Measurements from ENCODE around the gene KCNG2.

The KCNG2 gene

DNA sequence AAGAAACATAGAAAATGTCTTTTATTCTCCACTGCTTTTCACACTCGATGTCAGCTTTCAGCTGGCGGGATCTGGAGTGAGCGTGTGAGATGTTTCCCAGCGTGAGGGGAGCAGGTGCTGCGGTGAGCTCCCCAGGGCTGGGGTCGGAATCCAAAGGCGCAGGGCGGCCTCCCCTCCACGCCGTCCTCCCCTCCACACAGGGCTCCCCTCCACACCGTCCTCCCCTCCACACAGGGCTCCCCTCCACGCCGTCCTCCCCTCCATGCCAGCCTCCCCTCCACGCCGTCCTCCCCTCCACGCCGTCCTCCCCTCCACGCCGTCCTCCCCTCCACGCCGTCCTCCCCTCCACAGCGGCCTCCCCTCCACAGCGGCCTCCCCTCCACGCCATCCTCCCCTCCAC is 26.9 kb upstream of the KCNG2 start:
- Histone ChIP-seq H3K4me1 (ENCODE audit: control insufficient read depth, insufficient read depth, low read length) (no peaks in the 10 kb centered on the region), H3K27me3 (ENCODE audit: control insufficient read depth, insufficient read depth, low read length) (no peaks in the 10 kb centered on the region), H3K4me3 (ENCODE audit: low read depth, low read length) (no peak overlapping the region), H3K36me3 (ENCODE audit: control insufficient read depth, insufficient read depth, low read length) (no peaks in the 10 kb centered on the region), H3K9me3 (ENCODE audit: control insufficient read depth, insufficient read depth, low read length) (no peaks in the 10 kb centered on the region), H3K9ac (ENCODE audit: low read depth, low read length) (no peak overlapping the region)

DNA sequence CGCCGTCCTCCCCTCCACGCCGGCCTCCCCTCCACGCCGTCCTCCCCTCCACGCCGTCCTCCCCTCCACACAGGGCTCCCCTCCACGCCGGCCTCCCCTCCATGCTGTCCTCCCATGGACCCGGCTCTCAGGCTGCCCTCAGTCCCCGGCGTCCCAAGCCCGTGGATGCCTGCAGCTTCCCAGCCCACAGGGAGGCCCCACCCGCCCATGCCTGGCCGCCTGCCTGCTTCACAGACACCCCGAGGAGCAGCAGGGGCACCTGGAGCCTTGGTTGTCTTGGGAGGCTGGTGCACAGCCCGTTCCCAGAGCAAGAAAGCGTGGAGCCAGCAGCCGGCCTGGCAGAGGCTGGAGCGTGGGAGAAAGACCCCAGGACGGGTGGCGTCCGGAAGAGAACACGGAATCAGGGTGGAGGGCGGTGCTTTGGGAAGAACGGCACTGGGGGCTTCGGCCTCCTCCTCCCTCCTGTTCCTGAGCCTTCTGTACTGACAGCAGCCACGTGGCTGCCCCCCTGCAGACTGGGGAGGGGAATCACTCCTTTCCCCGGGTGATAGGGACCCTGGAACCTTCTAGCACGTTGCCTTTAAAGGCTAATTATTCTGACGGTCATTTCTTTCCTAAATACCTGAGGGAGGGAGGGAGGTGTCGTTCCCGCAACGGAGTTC is 26.2 kb upstream of the KCNG2 start:
- no peak overlapping the region for H3K4me3 ChIP-seq (ENCODE audit: low read depth, low read length)
- H3K9ac ChIP-seq (ENCODE audit: low read depth, low read length) = no peak overlapping the region
- no peaks in the 10 kb centered on the region for H3K36me3 ChIP-seq (ENCODE audit: control insufficient read depth, insufficient read depth, low read length)
- H3K27me3 ChIP-seq (ENCODE audit: control insufficient read depth, insufficient read depth, low read length) = no peaks in the 10 kb centered on the region
- H3K9me3 ChIP-seq (ENCODE audit: control insufficient read depth, insufficient read depth, low read length) = no peaks in the 10 kb centered on the region
- no peaks in the 10 kb centered on the region for H3K4me1 ChIP-seq (ENCODE audit: control insufficient read depth, insufficient read depth, low read length)

DNA sequence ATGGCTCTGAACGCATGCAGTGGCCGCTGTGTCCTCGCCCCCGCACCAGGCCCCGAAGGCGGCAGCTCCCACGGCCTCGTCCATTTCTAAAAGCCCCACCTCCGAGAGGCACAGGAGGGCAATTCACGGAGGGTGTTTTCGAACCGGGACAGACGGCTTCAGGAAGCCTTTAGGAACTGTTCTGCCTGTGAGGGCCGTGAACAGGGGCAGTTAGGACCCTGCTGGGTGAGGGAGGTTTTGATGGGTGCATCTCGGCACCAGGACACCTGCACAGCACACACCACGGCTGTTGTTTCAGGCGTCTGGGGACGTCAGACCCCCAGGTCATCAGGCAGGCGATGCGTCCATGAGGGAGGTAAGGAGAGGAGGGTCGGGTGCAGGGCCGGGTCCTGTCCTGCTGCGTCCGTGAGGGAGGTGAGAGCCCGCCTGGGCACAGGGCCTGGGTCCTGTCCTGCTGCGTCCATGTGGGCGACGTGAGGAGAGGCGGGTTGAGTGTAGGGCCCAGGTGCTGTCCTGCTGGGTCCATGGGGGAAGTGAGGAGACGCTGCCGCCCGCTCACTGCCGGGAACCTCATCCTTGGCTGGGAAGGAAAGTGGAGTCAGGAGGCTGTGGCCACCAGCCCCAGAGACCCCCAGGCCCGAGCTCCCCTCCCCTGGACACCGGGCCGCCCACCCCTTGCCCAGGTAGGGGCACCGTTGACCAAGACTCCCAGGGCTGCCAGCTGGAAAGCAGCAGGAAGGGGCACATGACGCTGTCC is 25.5 kb upstream of the KCNG2 start:
- Histone ChIP-seq H3K4me1 (ENCODE audit: control insufficient read depth, insufficient read depth, low read length) (no peaks in the 10 kb centered on the region), H3K36me3 (ENCODE audit: control insufficient read depth, insufficient read depth, low read length) (no peaks in the 10 kb centered on the region), H3K27me3 (ENCODE audit: control insufficient read depth, insufficient read depth, low read length) (no peaks in the 10 kb centered on the region), H3K9ac (ENCODE audit: low read depth, low read length) (no peak overlapping the region), H3K9me3 (ENCODE audit: control insufficient read depth, insufficient read depth, low read length) (no peaks in the 10 kb centered on the region), H3K4me3 (ENCODE audit: low read depth, low read length) (no peak overlapping the region)

DNA sequence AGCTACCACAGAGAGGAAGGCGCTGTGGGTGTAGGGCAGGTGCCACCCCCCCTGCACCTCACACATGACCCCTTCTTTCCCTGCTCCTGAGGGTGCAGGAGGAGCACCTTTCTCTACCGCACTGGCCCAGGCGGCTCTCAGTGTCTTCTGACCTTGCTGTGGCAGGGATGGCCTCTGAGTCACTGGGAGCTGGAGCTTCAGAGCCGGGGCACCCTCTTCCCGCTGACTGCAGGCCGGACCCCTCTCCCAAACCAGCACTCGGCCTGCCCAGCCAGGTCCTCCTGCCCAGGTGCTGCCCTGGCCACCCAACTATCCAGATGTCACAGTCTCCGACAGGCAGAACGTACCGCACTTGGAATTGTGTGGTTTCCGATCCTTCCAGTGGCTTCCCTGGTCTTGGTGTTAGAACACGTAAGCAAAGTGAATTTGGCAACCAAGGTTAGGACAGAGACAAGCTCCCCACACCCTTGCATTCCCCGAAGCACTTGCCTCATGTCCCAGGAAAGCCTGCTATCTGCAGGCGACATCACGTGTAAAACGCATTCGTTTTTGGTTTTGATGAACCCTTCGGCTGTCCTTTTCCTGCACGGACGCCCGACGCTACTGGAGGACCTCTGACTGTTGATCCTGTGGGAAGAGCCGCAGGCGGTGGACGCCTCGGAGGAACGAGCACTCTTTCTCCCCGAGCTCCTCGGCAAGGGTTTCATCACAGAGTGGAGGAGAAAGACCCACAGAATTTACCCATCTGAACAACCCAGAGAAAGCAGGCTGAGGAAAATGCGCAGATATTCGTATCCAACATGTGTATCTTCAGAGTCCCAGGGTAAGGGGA is 24.7 kb upstream of the KCNG2 start:
- no peak overlapping the region for H3K9ac ChIP-seq (ENCODE audit: low read depth, low read length)
- no peaks in the 10 kb centered on the region for H3K9me3 ChIP-seq (ENCODE audit: control insufficient read depth, insufficient read depth, low read length)
- no peaks in the 10 kb centered on the region for H3K27me3 ChIP-seq (ENCODE audit: control insufficient read depth, insufficient read depth, low read length)
- H3K36me3 ChIP-seq (ENCODE audit: control insufficient read depth, insufficient read depth, low read length) = no peaks in the 10 kb centered on the region
- H3K4me3 ChIP-seq (ENCODE audit: low read depth, low read length) = no peak overlapping the region
- no peaks in the 10 kb centered on the region for H3K4me1 ChIP-seq (ENCODE audit: control insufficient read depth, insufficient read depth, low read length)

DNA sequence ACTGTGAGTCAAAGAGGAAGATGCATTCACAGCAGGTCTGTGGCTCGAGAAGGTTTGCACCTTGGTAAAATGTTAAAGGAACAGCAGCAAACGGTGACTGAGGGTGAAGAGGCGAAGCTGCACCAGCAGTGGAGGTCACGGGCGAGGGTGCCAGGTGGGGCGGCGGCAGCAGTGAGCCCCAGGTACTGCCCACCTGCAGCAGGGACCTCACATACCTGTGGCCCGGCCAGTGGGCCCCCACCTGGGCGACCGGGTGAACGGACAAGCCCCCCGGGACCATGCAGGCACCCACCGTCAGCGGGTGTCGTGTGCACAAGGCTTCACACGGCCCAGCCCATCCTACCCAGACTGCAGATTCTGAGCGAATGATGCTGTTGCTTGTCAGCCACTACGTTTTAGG is 23.6 kb upstream of the KCNG2 start:
- no peaks in the 10 kb centered on the region for H3K27me3 ChIP-seq (ENCODE audit: control insufficient read depth, insufficient read depth, low read length)
- no peak overlapping the region for H3K4me3 ChIP-seq (ENCODE audit: low read depth, low read length)
- no peaks in the 10 kb centered on the region for H3K9me3 ChIP-seq (ENCODE audit: control insufficient read depth, insufficient read depth, low read length)
- no peaks in the 10 kb centered on the region for H3K36me3 ChIP-seq (ENCODE audit: control insufficient read depth, insufficient read depth, low read length)
- H3K9ac ChIP-seq (ENCODE audit: low read depth, low read length) = no peak overlapping the region
- no peaks in the 10 kb centered on the region for H3K4me1 ChIP-seq (ENCODE audit: control insufficient read depth, insufficient read depth, low read length)

DNA sequence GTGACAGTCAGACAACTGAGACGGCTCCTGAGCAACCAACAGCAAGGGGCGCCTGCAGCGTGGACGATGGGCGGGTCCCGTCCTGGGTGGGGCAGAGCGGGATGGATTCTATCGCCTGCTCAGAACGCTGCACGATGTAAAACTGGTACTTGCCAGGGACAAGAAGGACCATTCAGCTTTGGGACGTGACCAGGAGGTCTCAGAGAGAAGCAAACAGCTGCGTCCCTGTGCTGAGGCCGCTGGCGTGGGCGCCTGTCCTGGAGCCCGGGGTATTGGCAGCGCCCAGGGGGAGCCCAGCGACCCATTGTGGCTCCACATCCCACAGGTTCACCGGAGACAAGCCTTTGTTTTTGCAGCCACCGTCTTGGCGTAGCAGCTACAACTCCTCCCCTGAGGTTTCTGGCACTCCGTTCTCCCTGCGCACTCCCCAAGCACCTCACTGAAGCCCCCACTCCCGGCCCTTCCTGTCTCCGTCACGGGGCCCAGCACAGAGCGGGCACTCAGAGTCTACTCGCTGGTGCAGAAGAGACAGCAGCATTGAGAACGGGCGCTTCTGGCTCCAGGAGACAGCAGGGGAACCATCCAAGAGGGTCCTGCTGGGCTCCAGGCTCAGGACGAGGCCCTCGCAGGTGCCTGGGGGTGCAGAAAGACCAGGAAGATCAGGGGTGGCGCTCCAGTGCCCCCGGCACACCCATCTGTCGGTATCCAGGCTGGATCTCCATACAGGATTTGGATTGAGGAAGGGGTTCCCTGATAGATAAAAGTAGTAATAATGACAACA is 22.1 kb upstream of the KCNG2 start:
- Histone ChIP-seq H3K36me3 (ENCODE audit: control insufficient read depth, insufficient read depth, low read length) (no peaks in the 10 kb centered on the region), H3K27me3 (ENCODE audit: control insufficient read depth, insufficient read depth, low read length) (no peaks in the 10 kb centered on the region), H3K9ac (ENCODE audit: low read depth, low read length) (no peak overlapping the region), H3K9me3 (ENCODE audit: control insufficient read depth, insufficient read depth, low read length) (no peaks in the 10 kb centered on the region), H3K4me3 (ENCODE audit: low read depth, low read length) (no peak overlapping the region), H3K4me1 (ENCODE audit: control insufficient read depth, insufficient read depth, low read length) (no peaks in the 10 kb centered on the region)

DNA sequence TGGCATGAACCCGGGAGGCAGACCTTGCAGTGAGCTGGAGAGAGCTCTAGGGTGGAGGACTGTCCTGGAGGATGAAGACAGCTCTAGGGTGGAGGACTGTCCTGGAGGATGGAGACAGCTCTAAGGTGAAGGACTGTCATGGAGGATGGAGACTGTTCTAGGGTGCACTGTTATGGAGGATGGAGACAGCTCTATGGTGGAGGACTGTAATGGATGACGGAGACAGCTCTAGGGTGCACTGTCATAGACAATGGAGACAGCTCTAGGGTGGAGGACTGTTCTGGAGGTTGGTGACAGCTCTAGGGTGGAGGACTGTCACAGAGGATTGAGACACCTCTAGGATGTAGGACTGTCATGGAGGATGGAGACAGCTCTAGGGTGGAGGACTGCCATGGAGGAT is 21.1 kb upstream of the KCNG2 start:
- no peaks in the 10 kb centered on the region for H3K4me1 ChIP-seq (ENCODE audit: control insufficient read depth, insufficient read depth, low read length)
- no peak overlapping the region for H3K4me3 ChIP-seq (ENCODE audit: low read depth, low read length)
- no peaks in the 10 kb centered on the region for H3K36me3 ChIP-seq (ENCODE audit: control insufficient read depth, insufficient read depth, low read length)
- H3K9ac ChIP-seq (ENCODE audit: low read depth, low read length) = no peak overlapping the region
- H3K9me3 ChIP-seq (ENCODE audit: control insufficient read depth, insufficient read depth, low read length) = no peaks in the 10 kb centered on the region
- H3K27me3 ChIP-seq (ENCODE audit: control insufficient read depth, insufficient read depth, low read length) = no peaks in the 10 kb centered on the region

DNA sequence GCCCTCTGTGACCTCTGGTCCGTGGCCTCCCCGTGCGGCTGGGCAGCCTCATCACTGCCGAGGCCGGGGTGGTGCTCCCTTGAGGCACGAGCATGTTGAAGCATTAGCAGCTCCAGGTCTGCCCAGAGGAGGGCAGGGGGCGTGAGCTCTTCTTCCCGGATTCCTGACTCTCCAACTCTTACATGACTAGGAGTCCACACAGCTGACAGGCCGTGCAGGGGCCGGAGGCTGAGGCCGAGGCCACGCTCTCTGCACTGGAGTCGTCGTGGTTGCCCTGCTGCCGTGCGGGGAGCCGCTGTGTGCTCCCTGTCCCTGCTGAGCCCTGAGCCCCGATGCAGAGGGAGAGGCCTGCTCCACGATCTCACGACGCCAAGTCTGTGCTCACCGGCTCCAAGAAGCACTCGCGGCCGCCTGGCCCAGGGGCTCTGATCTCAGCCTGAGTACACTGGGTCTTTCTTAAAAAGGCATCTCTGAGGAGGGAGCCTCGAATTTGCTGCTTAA is 19.4 kb upstream of the KCNG2 start:
- H3K4me1 ChIP-seq (ENCODE audit: control insufficient read depth, insufficient read depth, low read length) = no peaks in the 10 kb centered on the region
- no peak overlapping the region for H3K9ac ChIP-seq (ENCODE audit: low read depth, low read length)
- H3K4me3 ChIP-seq (ENCODE audit: low read depth, low read length) = no peak overlapping the region
- H3K9me3 ChIP-seq (ENCODE audit: control insufficient read depth, insufficient read depth, low read length) = no peaks in the 10 kb centered on the region
- H3K27me3 ChIP-seq (ENCODE audit: control insufficient read depth, insufficient read depth, low read length) = no peaks in the 10 kb centered on the region
- no peaks in the 10 kb centered on the region for H3K36me3 ChIP-seq (ENCODE audit: control insufficient read depth, insufficient read depth, low read length)

DNA sequence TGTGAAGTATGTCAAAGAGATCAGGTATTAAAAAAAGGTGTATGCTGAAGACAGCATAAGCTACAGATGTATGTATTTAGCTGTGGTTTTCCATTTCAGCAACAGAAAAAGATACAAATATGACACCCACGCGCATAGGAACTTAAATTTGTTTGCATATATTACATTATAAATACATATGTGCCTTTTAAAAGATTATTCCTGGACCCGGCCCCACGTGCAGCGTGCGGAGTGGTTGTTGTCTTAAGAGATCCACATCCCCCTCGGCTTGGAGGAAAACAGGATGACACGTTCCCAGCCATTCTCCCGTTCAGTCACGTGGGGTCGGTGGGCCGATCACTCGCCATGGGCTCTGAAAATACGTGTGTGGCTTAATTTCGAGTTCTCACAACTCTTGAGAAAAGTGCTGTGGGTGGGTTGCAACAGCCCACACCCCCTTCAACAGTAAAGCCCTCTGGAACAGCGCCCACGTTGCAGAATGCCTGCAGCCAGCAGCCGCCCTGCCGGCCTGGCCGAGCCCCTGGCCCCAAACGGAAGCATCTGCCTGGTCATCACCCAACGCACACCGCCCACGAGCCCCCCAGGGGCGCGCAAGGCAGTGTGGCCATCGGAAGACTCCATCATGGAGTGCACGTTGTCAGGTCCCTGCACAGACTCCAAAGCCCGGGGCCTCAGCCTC is 18.6 kb upstream of the KCNG2 start:
- Histone ChIP-seq H3K27me3 (ENCODE audit: control insufficient read depth, insufficient read depth, low read length) (no peaks in the 10 kb centered on the region), H3K9me3 (ENCODE audit: control insufficient read depth, insufficient read depth, low read length) (no peaks in the 10 kb centered on the region), H3K4me3 (ENCODE audit: low read depth, low read length) (no peak overlapping the region), H3K4me1 (ENCODE audit: control insufficient read depth, insufficient read depth, low read length) (no peaks in the 10 kb centered on the region), H3K36me3 (ENCODE audit: control insufficient read depth, insufficient read depth, low read length) (no peaks in the 10 kb centered on the region), H3K9ac (ENCODE audit: low read depth, low read length) (no peak overlapping the region)

DNA sequence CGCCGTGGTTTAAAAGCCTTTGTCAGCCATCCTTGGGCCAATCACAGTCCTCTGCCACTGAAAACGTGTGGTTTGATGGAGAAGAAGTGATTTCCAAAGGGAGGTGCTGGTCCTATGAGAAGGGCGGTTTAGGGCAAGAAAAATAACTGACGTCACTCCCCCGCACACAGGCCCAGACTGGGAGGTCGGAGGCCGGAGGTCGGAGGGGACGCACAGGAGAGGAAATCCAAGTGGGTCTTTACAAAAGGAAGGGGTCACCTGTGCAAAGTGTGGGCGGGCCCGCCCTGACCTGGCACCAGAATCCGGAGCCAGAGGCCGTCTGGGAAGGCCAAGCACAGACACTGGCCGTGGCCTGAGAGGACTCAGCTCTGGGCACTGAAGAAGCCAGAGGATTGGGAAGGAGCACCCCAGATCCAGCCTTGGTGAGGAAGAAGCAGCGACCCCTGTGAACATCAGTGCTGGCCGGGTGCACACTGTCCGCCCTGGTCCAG is 18.0 kb upstream of the KCNG2 start:
- H3K27me3 ChIP-seq (ENCODE audit: control insufficient read depth, insufficient read depth, low read length) = no peaks in the 10 kb centered on the region
- no peak overlapping the region for H3K9ac ChIP-seq (ENCODE audit: low read depth, low read length)
- H3K4me3 ChIP-seq (ENCODE audit: low read depth, low read length) = no peak overlapping the region
- no peaks in the 10 kb centered on the region for H3K4me1 ChIP-seq (ENCODE audit: control insufficient read depth, insufficient read depth, low read length)
- no peaks in the 10 kb centered on the region for H3K36me3 ChIP-seq (ENCODE audit: control insufficient read depth, insufficient read depth, low read length)
- no peaks in the 10 kb centered on the region for H3K9me3 ChIP-seq (ENCODE audit: control insufficient read depth, insufficient read depth, low read length)

DNA sequence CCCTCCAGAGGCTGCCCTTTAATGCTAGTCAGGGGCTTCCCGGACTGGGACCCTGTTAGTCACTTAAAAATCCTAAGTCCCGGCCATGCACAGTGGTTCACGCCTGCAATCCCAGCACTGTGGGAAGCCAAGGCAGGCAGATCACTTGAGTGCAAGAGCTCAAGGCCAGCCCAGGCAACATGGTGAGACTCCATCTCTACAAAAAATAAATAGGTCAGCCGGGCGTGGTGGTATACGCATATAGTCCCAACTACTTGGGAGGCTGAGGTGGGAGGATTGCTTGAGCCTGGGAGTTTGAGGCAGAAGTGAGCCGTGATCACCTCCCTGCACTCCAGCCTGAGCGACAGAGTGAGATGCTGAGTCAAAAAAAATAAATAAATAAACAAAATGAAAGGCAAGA is 17.2 kb upstream of the KCNG2 start:
- Histone ChIP-seq H3K36me3 (ENCODE audit: control insufficient read depth, insufficient read depth, low read length) (no peaks in the 10 kb centered on the region), H3K4me1 (ENCODE audit: control insufficient read depth, insufficient read depth, low read length) (no peaks in the 10 kb centered on the region), H3K4me3 (ENCODE audit: low read depth, low read length) (no peak overlapping the region), H3K27me3 (ENCODE audit: control insufficient read depth, insufficient read depth, low read length) (no peaks in the 10 kb centered on the region), H3K9ac (ENCODE audit: low read depth, low read length) (no peak overlapping the region), H3K9me3 (ENCODE audit: control insufficient read depth, insufficient read depth, low read length) (no peaks in the 10 kb centered on the region)
